ENCODE data around the gene HAP1.

DNA sequence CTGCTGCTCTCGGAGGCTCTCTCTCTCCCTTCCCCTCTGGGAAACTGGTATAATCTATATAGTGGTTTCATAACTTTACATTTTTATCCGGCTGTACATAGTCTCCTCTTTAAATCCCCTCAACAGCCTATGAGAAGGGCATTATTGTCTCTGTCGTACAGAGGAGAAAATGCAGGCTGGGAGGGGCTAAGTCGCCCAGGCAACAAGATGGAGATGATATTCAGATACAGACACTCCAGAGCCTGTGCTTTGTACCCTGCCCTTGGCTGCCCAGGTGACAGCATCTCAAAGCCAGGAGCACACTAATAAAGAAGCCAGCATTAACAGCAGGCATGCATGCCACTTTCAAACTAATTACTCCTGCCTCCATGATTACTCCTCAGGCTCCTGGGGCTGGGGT lies 50.4 kb downstream of the HAP1 start:
- TF ChIP-seq EZH2phosphoT487 (IDR thresholded peaks at IDR 0.05; ENCODE audit: insufficient read depth, low read depth) (no peak), EZH2 (IDR thresholded peaks at IDR 0.05; ENCODE audit: insufficient read depth, poor library complexity, severe bottlenecking) (no peak)
